ENCODE data around the gene GABRB1.

GABRB1 gene

DNA sequence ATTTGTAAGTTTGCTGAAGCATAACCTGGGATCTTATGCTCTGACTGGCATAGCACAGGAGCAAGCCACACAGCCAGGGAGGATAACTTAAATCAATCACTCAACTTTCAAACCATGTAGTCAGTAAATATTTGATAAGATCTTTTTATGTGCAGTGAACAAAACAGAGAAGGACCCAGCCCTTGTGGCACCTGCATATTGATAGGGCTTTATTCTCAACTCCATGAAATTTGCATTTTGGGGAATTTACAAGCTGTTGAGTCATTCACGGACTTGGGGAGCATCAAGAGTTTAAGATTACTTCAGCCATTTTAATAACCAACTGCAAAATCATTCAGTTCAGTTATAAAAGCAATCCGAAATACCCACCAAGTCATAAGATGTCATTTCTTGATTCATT, 309.5 kb downstream of the GABRB1 start:
- TF ChIP-seq, protein P1, sequence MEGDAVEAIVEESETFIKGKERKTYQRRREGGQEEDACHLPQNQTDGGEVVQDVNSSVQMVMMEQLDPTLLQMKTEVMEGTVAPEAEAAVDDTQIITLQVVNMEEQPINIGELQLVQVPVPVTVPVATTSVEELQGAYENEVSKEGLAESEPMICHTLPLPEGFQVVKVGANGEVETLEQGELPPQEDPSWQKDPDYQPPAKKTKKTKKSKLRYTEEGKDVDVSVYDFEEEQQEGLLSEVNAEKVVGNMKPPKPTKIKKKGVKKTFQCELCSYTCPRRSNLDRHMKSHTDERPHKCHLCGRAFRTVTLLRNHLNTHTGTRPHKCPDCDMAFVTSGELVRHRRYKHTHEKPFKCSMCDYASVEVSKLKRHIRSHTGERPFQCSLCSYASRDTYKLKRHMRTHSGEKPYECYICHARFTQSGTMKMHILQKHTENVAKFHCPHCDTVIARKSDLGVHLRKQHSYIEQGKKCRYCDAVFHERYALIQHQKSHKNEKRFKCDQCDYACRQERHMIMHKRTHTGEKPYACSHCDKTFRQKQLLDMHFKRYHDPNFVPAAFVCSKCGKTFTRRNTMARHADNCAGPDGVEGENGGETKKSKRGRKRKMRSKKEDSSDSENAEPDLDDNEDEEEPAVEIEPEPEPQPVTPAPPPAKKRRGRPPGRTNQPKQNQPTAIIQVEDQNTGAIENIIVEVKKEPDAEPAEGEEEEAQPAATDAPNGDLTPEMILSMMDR (IDR thresholded peaks at IDR 0.05; ENCODE audit: low read depth, low read length), result no peak
- H3K4me3 ChIP-seq (ENCODE audit: low read depth, low read length), result no peak overlapping the region

DNA sequence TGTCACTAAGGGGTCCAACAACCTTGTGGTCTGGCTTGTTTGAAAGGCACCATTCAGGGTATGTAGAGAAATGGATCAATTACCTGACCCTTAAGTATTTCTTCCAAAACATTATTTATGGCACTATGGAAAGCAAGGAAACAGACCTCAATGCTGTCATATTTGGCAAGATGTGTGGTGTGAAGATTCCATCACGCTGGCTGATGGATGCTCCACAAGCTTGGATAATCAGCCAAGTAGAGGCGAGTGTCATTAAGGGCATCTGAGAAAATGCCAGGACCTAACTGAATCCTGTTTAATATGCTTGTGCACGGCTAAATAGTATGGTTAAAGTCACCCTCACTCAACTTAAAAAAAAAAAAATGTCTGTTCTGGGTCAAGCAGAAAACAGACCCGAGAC, 311.4 kb downstream of the GABRB1 start:
- no peak overlapping the region for H3K4me3 ChIP-seq (ENCODE audit: low read depth, low read length)
- TF ChIP-seq, protein P1 (IDR thresholded peaks at IDR 0.05; ENCODE audit: low read depth, low read length), result no peak

DNA sequence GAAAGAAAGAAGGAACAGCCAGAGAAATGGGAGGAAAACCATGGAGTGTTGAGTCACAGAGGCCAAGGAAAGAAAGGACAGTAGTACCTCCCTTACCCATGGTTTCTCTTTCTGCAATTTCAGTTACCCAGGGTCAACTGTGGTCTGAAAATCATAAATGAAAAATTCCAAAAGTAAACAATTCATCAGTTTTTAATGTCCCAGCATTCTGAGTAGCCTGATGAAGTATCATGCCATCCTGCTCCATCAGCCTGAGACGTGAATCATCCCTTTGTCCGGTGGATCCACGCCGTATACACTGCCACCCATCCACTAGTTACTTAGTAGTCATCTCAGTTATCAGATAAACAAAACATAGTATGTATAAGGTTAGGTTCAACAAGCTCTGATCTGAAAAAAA, 318.0 kb downstream of the GABRB1 start:
- TF ChIP-seq, protein P1 (IDR thresholded peaks at IDR 0.05; ENCODE audit: low read depth, low read length), result no peak
- no peak overlapping the region for H3K4me3 ChIP-seq (ENCODE audit: low read depth, low read length)

DNA sequence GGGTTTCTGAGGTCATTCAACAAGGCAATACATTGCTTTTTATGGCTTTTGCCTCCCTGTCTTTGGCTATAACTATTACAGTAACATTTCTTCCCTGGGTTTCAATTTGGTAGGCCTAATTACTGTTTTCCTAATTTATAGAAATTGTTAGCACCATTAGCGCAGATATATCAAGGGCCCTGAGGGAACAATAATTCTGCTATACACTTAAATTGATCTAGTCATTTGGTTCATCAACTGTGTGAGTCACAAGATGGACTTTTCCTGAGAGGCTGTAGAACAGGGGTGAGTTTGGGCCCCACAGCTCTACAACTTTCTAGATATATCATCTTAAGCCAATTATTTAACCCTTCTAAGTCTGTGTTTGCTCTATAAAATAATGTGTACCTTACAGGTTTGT, 324.2 kb downstream of the GABRB1 start:
- TF ChIP-seq, protein P1 (IDR thresholded peaks at IDR 0.05; ENCODE audit: low read depth, low read length), result no peak
- no peak overlapping the region for H3K4me3 ChIP-seq (ENCODE audit: low read depth, low read length)

DNA sequence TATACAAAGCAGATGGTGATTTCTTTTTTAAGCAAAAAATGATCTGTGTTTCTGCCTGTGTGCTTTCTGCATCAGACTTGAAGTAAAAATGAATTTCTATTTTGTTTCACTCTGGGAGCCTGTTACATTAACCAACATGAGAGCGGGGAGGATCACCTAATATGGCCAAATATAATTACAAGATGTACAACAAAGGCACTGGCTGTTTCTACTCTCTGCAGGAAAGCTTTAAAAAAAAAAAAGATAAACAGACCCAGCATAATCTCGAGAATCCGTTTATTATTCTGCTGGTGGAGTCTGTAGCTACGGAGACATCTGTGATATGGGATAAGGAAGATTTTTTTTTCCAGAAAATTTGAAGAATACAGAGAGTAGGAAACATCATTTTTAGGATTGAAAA, 328.5 kb downstream of the GABRB1 start:
- TF ChIP-seq, protein P1 (IDR thresholded peaks at IDR 0.05; ENCODE audit: low read depth, low read length), result no peak
- no peak overlapping the region for H3K4me3 ChIP-seq (ENCODE audit: low read depth, low read length)

DNA sequence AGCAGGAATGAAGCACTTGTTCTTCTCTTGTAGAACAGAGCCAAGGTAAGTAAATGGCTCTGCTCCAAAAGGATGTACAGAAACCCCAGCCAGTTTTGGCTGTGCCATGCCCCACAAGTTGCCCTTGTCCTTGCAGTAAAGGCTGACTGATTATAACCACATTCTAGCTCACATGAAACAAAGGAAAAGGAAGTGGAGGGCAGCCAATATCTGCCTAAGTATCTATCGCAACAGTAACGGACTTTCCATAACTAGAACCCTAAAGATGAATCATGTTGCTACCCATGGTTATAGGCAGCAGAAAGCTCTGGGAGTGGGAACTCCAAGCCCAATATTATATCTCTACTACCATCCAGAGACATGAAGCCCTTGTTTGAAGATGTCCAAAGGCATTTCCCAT, 336.4 kb downstream of the GABRB1 start:
- TF ChIP-seq, protein P1 (IDR thresholded peaks at IDR 0.05; ENCODE audit: low read depth, low read length), result no peak
- no peak overlapping the region for H3K4me3 ChIP-seq (ENCODE audit: low read depth, low read length)

DNA sequence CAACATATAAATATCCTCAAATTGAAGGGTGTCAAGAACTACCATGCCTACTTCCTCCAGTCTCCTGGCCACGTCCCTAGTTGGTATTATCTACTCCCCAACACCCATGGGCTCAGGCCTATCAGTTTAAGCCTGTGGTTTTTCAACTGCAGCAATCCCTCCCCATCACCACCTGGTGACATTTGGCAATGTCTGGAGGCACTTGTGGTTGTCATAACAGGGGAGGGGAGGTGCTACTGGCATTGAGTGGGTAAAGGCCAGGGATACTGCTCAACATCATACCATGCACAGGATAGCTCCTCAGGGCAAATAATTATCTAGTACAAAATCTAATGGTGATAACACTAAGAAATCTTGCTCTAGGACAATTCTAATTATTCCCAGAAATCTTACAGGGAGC, 336.8 kb downstream of the GABRB1 start:
- H3K4me3 ChIP-seq (ENCODE audit: low read depth, low read length), result no peak overlapping the region
- TF ChIP-seq, protein P1 (IDR thresholded peaks at IDR 0.05; ENCODE audit: low read depth, low read length), result no peak
